Endothelial cell of umbilical vein (primary cell): ENCODE results near the gene DHDDS. TPM values are rescaled to one million over a fixed set of nuclear protein-coding genes. Genes with fewer than 3 reads are reported as not detected.
"Not testable (repeated sequence)": the region's sequence is repeated elsewhere in the genome, so short reads cannot be mapped to it uniquely, and the experiment has no call there.

Experiments used
- BruUV-seq: library from RNA; stranded (reverse); fragments of 400-500 nt; replicated peaks from 2 replicates; lab custom pipeline; 2021; lab: Mats Ljungman, UMichigan
- CTCF ChIA-PET: fragments of 300-600, 350-600 bp; sonication (Branson Sonifier 250); formaldehyde crosslinking; loops from one replicate; lab custom pipeline; 2021; ENCODE audit warnings: antibody characterized with exemption, inconsistent platforms; lab: Charles Lee
- POLR2A ChIA-PET: fragments of 300-600, 350-600 bp; sonication (Branson Sonifier 250); formaldehyde crosslinking; loops from one replicate; lab custom pipeline; 2021; ENCODE audit warnings: antibody characterized with exemption, inconsistent platforms; lab: Charles Lee
- DNase-seq: peaks from one replicate; pipeline ENCODE4 v3.0.0-alpha.2; 2011; ENCODE audit warnings: low read depth, low spot score
- FAIRE-seq: peaks from 2 replicates; lab custom pipeline; 2011; peaks lifted over from hg19 to GRCh38; lab: Jason Lieb, UNC
- H2AFZ ChIP-seq: 2 replicates; pipeline ENCODE4 v1.6.0; 2012; ENCODE audit warnings: low read depth, low read length, control low read depth, inconsistent platforms
- H3K27ac ChIP-seq: 2 replicates; pipeline ENCODE4 v1.5.1; 2011; ENCODE audit warnings: low read depth, mild to moderate bottlenecking, control low read depth, low read length, moderate library complexity; ENCODE audit not compliant: insufficient read depth
- H3K27me3 ChIP-seq, 2 experiments: 2 replicates each; pipeline versions ENCODE4 v1.6.0 to v1.6.1; 2011; ENCODE audit warnings: low read length in 2 of 2, mixed read lengths in 1 of 2; ENCODE audit not compliant: control insufficient read depth in 2 of 2, insufficient read depth in 2 of 2
- H3K36me3 ChIP-seq, 2 experiments: 2 replicates in 1 of 2; 3 replicates in 1 of 2; pipeline ENCODE4 v1.5.1; 2011; ENCODE audit warnings: low read length in 2 of 2, mild to moderate bottlenecking in 1 of 2, moderate library complexity in 1 of 2; ENCODE audit not compliant: control insufficient read depth in 2 of 2, insufficient read depth in 2 of 2; ENCODE audit errors: extremely low read depth in 1 of 2
- H3K4me1 ChIP-seq: 3 replicates; pipeline ENCODE4 v1.5.1; 2011; ENCODE audit warnings: mild to moderate bottlenecking, low read length; ENCODE audit not compliant: control insufficient read depth, insufficient read depth; ENCODE audit errors: extremely low read depth
- H3K4me2 ChIP-seq: 2 replicates; pipeline ENCODE4 v1.6.1; 2011; ENCODE audit warnings: low read length, control low read depth, mixed read lengths; ENCODE audit not compliant: insufficient read depth
- H3K4me3 ChIP-seq, 3 experiments: fragments of 200-600 bp in 1 of 3; sonication (generic), shearing (Covaris generic) in 1 of 3; replicated peaks in 1 of 3; 2 replicates each; pipeline ENCODE4 v1.5.1; 2011 to 2016; ENCODE audit warnings: control low read depth in 3 of 3, low read length in 3 of 3, mild to moderate bottlenecking in 2 of 3, inconsistent platforms in 1 of 3, low read depth in 1 of 3, moderate library complexity in 1 of 3; ENCODE audit not compliant: insufficient read depth in 1 of 3
- H3K79me2 ChIP-seq: 2 replicates; pipeline ENCODE4 v1.6.0; 2012; ENCODE audit warnings: low read length, inconsistent platforms; ENCODE audit not compliant: control insufficient read depth, insufficient read depth
- H3K9ac ChIP-seq: replicated peaks from 2 replicates; pipeline ENCODE3; 2011; ENCODE audit warnings: low read length, control low read depth; ENCODE audit not compliant: insufficient read depth; ENCODE audit errors: extremely low read depth
- H3K9me1 ChIP-seq: replicated peaks from 3 replicates; pipeline ENCODE4 v1.6.0; 2011; ENCODE audit warnings: mild to moderate bottlenecking, low read length; ENCODE audit not compliant: control insufficient read depth, insufficient read depth; ENCODE audit errors: extremely low read depth
- H3K9me3 ChIP-seq: replicated peaks from 2 replicates; pipeline ENCODE4 v1.5.1; 2012; ENCODE audit warnings: low read length, inconsistent platforms; ENCODE audit not compliant: control insufficient read depth, insufficient read depth
- H4K20me1 ChIP-seq: replicated peaks from 2 replicates; pipeline ENCODE3; 2011; ENCODE audit warnings: mild to moderate bottlenecking, low read length; ENCODE audit not compliant: control insufficient read depth, insufficient read depth; ENCODE audit errors: extremely low read depth
- FOS ChIP-seq: IDR thresholded peaks from 2 replicates; pipeline ENCODE4 v1.6.1; 2011; ENCODE audit warnings: mild to moderate bottlenecking, low read length, moderate library complexity, borderline replicate concordance; ENCODE audit not compliant: insufficient read depth
- POLR2A ChIP-seq: IDR thresholded peaks from 2 replicates; pipeline ENCODE4 v1.6.1; 2012; ENCODE audit warnings: low read depth, mild to moderate bottlenecking, control low read depth, low read length
- POLR2AphosphoS5 ChIP-seq: IDR thresholded peaks from 2 replicates; pipeline ENCODE4 v1.6.1; 2012; ENCODE audit warnings: low read depth, mild to moderate bottlenecking, control low read depth, low read length, moderate library complexity; ENCODE audit not compliant: insufficient read depth
- dilution Hi-C: fragments of 300-500 bp; cut with MboI; formaldehyde crosslinking; loops from one replicate; pipeline ENCODE4 v1.15.0; 2019; ENCODE audit warnings: low sequenced_read_pairs; ENCODE audit not compliant: extremely low pct_ligation_motif_present
- intact Hi-C: fragments of 100-400 bp; cut with micrococcal nuclease; formaldehyde crosslinking; loops from one replicate; pipeline ENCODE4 v1.10.0; 2022
- polyA plus RNA-seq, 4 experiments: library from polyadenylated mRNA; depleted of rRNA in 3 of 4; stranded (reverse) in 3 of 4; unstranded in 1 of 4; fragments of >200 nt; gene quantifications; 2 replicates each; pipeline versions ENCODE4 v1.2.1 to v1.2.3, GENCODE V29; 2011 to 2012; ENCODE audit warnings: missing spikeins in 1 of 4
- total RNA-seq: library from RNA; stranded (reverse); gene quantifications from 2 replicates; pipeline ENCODE4 v1.2.3, GENCODE V29; 2021

The DHDDS gene
- total and polyA plus RNA-seq, 2 donors (not counting 3 experiments of a cell fraction or from before 2014, with no cell fraction given): 51.3 to 70.7 TPM

- intact Hi-C loops: no loop called here
- H2AFZ ChIP-seq: no peak overlapping the region
- no peak overlapping the region for H3K4me2 ChIP-seq
- BruUV-seq: no TSS peak
- H3K9me3 ChIP-seq: no peaks in the 10 kb centered on the region
- no peaks in the 10 kb centered on the region for H3K79me2 ChIP-seq
- POLR2A ChIA-PET: interaction anchor here (0.7 kb wide), 1 partner anchor 1069 kb away, joined by 3 read pairs; no protein-coding TSS in a partner anchor
- no peak overlapping the region for H3K9ac ChIP-seq
- H3K36me3 ChIP-seq: no peaks in the 10 kb centered on the region
- H3K4me3 ChIP-seq: no peak overlapping the region
- DNase-seq (no peak), FAIRE-seq (no peak)
- H3K27ac ChIP-seq: no peak overlapping the region
- H3K4me1 ChIP-seq: peaks cover 12% of the 10 kb centered on the region
- CTCF ChIA-PET: interaction anchor here (1.0 to 1.5 kb wide), 2 partner anchors 29 to 92 kb away, joined by 3 to 4 read pairs; no protein-coding TSS in a partner anchor
- no peak for TF ChIP-seq FOS
- no peak for TF ChIP-seq POLR2A
- dilution Hi-C loops: no loop called here
- no peaks in the 10 kb centered on the region for H3K9me1 ChIP-seq
- no peaks in the 10 kb centered on the region for H3K27me3 ChIP-seq
- no peaks in the 10 kb centered on the region for H4K20me1 ChIP-seq
Observed at GRCh38 chr1:26498894-26499293, 66.8 kb downstream of the DHDDS start.

DNA sequence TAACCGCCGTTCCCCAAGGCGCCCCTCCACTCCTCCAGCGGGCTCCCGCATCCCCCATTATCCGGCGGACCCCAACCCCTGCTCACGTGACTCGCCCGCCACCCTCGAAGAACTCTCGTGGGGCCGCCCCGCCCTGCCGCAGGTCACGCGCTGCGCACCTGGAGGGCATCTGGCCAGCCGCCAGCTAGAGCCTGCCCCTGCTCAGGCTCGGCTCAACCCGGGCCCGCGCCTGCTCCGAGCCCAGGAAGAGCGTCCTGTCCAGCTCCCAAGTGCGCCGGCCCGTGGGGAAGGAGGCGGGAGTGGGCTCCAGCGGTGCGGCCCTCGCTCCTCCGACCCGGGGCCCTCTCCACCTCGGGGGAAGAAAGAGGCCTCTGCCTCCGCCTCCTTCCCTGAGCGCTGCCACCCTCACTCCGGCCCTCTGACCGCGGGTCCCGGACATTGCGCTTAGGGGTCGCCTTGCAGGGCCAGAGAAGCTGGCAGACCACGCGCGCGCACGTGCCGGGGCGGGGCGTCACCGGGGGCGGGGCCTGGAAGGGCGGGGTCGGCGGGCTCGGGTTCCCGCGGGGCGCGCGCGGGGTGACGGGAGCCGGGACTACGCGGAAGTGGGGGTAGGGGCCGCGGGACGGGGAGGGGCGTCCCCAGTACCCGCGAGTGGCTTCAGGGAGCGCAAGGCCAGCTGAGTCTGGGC is 68.5 kb downstream of the DHDDS start:
- peak; percentile 78 for FAIRE-seq
- no peaks in the 10 kb centered on the region for H3K36me3 ChIP-seq
- intact Hi-C loops: loop anchor here (2.0 kb wide), 3 partner anchors 28 to 288 kb away; partner anchors contain the start of gene HMGN2
- no peaks in the 10 kb centered on the region for H3K9me3 ChIP-seq
- H4K20me1 ChIP-seq: no peaks in the 10 kb centered on the region
- dilution Hi-C loops: no loop called here
- ChIA-PET CTCF (interaction anchor here (0.6 to 2.7 kb wide), 29 partner anchors 8 to 386 kb away, joined by 3 to 16 read pairs (median 5); partner anchors contain the start of genes PIGV and RPS6KA1), POLR2A (interaction anchor here (0.6 kb wide), 1 partner anchor 193 kb away, joined by 4 read pairs; no protein-coding TSS in a partner anchor)
- no TSS peak for BruUV-seq
- peaks cover 12% of the 10 kb centered on the region for H3K4me1 ChIP-seq
- no peaks in the 10 kb centered on the region for H3K9me1 ChIP-seq
- peak overlapping the region; percentile 97 for H2AFZ ChIP-seq
- peak overlapping the region; percentile 40 for H3K27ac ChIP-seq
- no peaks in the 10 kb centered on the region for H3K79me2 ChIP-seq
- H3K9ac ChIP-seq: peak overlapping the region; percentile 77
- H3K27me3 ChIP-seq: no peaks in the 10 kb centered on the region
- DNase-seq: peak; percentile 75
- peak overlapping the region; percentile 57 to 82 (median 60) for H3K4me3 ChIP-seq
- TF ChIP-seq FOS: no peak
- TF ChIP-seq POLR2AphosphoS5: peak; percentile 94
- H3K4me2 ChIP-seq: peak overlapping the region; percentile 82

GRCh38 chr1:26510711-26511110 is 78.6 kb downstream of the DHDDS start:
- intact Hi-C loops, dilution Hi-C loops, BruUV-seq, H4K20me1 ChIP-seq, H3K4me1 ChIP-seq, H3K27me3 ChIP-seq, H3K9me1 ChIP-seq, H3K9ac ChIP-seq, H3K79me2 ChIP-seq, H3K4me3 ChIP-seq, H3K27ac ChIP-seq, DNase-seq, H3K4me2 ChIP-seq, H3K36me3 ChIP-seq, FAIRE-seq, H2AFZ ChIP-seq, H3K9me3 ChIP-seq, POLR2A ChIA-PET: not testable (repeated sequence)
- CTCF ChIA-PET: interaction anchor here (1.0 to 1.7 kb wide), 4 partner anchors 10 to 94 kb away, joined by 3 to 5 read pairs (median 4); no protein-coding TSS in a partner anchor
